Body of pancreas (tissue), 4 donors: Measurements from ENCODE around the gene PITPNM2.

Experiments used
- POLR2A ChIP-seq, 3 donors: fragments of 450-650 bp; IDR thresholded peaks; one replicate each; pipeline ENCODE4 v1.6.1; 2016; ENCODE audit warnings: antibody characterized with exemption in 3 of 3, mild to moderate bottlenecking in 2 of 3
- TF ChIP-seq, protein P1 (sequence below), 7 experiments: fragments of 450-650 bp in 4 of 7; fragments of 200-600 bp in 3 of 7; sonication (generic) in 3 of 7; IDR thresholded peaks; one replicate each; pipeline ENCODE4 v1.5.1; 2016 to 2019; ENCODE audit warnings: antibody characterized with exemption in 7 of 7

- TF ChIP-seq, protein P1, sequence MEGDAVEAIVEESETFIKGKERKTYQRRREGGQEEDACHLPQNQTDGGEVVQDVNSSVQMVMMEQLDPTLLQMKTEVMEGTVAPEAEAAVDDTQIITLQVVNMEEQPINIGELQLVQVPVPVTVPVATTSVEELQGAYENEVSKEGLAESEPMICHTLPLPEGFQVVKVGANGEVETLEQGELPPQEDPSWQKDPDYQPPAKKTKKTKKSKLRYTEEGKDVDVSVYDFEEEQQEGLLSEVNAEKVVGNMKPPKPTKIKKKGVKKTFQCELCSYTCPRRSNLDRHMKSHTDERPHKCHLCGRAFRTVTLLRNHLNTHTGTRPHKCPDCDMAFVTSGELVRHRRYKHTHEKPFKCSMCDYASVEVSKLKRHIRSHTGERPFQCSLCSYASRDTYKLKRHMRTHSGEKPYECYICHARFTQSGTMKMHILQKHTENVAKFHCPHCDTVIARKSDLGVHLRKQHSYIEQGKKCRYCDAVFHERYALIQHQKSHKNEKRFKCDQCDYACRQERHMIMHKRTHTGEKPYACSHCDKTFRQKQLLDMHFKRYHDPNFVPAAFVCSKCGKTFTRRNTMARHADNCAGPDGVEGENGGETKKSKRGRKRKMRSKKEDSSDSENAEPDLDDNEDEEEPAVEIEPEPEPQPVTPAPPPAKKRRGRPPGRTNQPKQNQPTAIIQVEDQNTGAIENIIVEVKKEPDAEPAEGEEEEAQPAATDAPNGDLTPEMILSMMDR (IDR thresholded peaks at IDR 0.05), result no peak
- no peak for TF ChIP-seq POLR2A (IDR thresholded peaks at IDR 0.05)
Measured at GRCh38 chr12:123142921-123143735, 7.8 kb downstream of the PITPNM2 start.
